ENCODE data around the gene CDC42SE2.

GRCh38 chr5:131281868-131282234, 18.0 kb downstream of the CDC42SE2 start:
- TF ChIP-seq CTCF (IDR thresholded peaks at IDR 0.05; ENCODE audit: low read depth, low read length): no peak
- no peak for TF ChIP-seq MYC (IDR thresholded peaks at IDR 0.05; ENCODE audit: low read depth, low read length)

Data from NB4 (cell line).